Measurements from ENCODE around the gene SMIM23.

Gene SMIM23

GRCh38 chr5:171755354-171755821, 30.2 kb upstream of the SMIM23 start:
- H3K79me2 ChIP-seq (ENCODE audit: insufficient read depth, low read depth) = no peaks in the 10 kb centered on the region
- no peaks in the 10 kb centered on the region for H4K20me1 ChIP-seq (ENCODE audit: insufficient read depth)
- H3K27ac ChIP-seq = no peak overlapping the region
- H3K27me3 ChIP-seq (ENCODE audit: insufficient read depth, low read depth) = no peaks in the 10 kb centered on the region
- H2AFZ ChIP-seq (ENCODE audit: low read depth) = no peak overlapping the region
- no peak for TF ChIP-seq CTCF (conservative IDR thresholded peaks at IDR 0.05; ENCODE audit: low read depth, low read length)
- no peak overlapping the region for H3K4me2 ChIP-seq
- H3K9ac ChIP-seq = no peak overlapping the region
- H3K36me3 ChIP-seq (ENCODE audit: insufficient read depth) = no peaks in the 10 kb centered on the region
- no peaks in the 10 kb centered on the region for H3K4me1 ChIP-seq (ENCODE audit: low read depth, poor library complexity, severe bottlenecking)
- no peak overlapping the region for H3K4me3 ChIP-seq (IDR thresholded peaks at IDR 0.05; ENCODE audit: insufficient read depth, low read depth, low read length)

GRCh38 chr5:171757853-171758535, 27.6 kb upstream of the SMIM23 start:
- Histone ChIP-seq H3K4me1 (ENCODE audit: low read depth, poor library complexity, severe bottlenecking) (no peaks in the 10 kb centered on the region), H3K4me3 (IDR thresholded peaks at IDR 0.05; ENCODE audit: insufficient read depth, low read depth, low read length) (no peak overlapping the region), H3K27me3 (ENCODE audit: insufficient read depth, low read depth) (no peaks in the 10 kb centered on the region), H3K4me2 (no peak overlapping the region), H3K79me2 (ENCODE audit: insufficient read depth, low read depth) (no peaks in the 10 kb centered on the region), H3K27ac (no peak overlapping the region), H2AFZ (ENCODE audit: low read depth) (no peak overlapping the region), H4K20me1 (ENCODE audit: insufficient read depth) (no peaks in the 10 kb centered on the region), H3K9ac (no peak overlapping the region), H3K36me3 (ENCODE audit: insufficient read depth) (no peaks in the 10 kb centered on the region)
- no peak for TF ChIP-seq CTCF (conservative IDR thresholded peaks at IDR 0.05; ENCODE audit: low read depth, low read length)

- Histone ChIP-seq H3K9ac (no peak overlapping the region), H3K4me2 (no peak overlapping the region), H4K20me1 (ENCODE audit: insufficient read depth) (no peaks in the 10 kb centered on the region), H3K79me2 (ENCODE audit: insufficient read depth, low read depth) (no peaks in the 10 kb centered on the region), H3K4me3 (IDR thresholded peaks at IDR 0.05; ENCODE audit: insufficient read depth, low read depth, low read length) (no peak overlapping the region), H3K27me3 (ENCODE audit: insufficient read depth, low read depth) (no peaks in the 10 kb centered on the region), H3K36me3 (ENCODE audit: insufficient read depth) (no peaks in the 10 kb centered on the region), H2AFZ (ENCODE audit: low read depth) (no peak overlapping the region), H3K4me1 (ENCODE audit: low read depth, poor library complexity, severe bottlenecking) (no peaks in the 10 kb centered on the region), H3K27ac (no peak overlapping the region)
- TF ChIP-seq CTCF (conservative IDR thresholded peaks at IDR 0.05; ENCODE audit: low read depth, low read length) = no peak
Measured at GRCh38 chr5:171759777-171760176, 25.8 kb upstream of the SMIM23 start.

GRCh38 chr5:171762021-171762608, 23.5 kb upstream of the SMIM23 start:
- H3K79me2 ChIP-seq (ENCODE audit: insufficient read depth, low read depth) = no peaks in the 10 kb centered on the region
- no peak for TF ChIP-seq CTCF (conservative IDR thresholded peaks at IDR 0.05; ENCODE audit: low read depth, low read length)
- H3K4me1 ChIP-seq (ENCODE audit: low read depth, poor library complexity, severe bottlenecking) = no peaks in the 10 kb centered on the region
- no peak overlapping the region for H3K9ac ChIP-seq
- H3K27ac ChIP-seq = no peak overlapping the region
- no peaks in the 10 kb centered on the region for H4K20me1 ChIP-seq (ENCODE audit: insufficient read depth)
- no peak overlapping the region for H3K4me3 ChIP-seq (IDR thresholded peaks at IDR 0.05; ENCODE audit: insufficient read depth, low read depth, low read length)
- H3K27me3 ChIP-seq (ENCODE audit: insufficient read depth, low read depth) = no peaks in the 10 kb centered on the region
- H3K36me3 ChIP-seq (ENCODE audit: insufficient read depth) = no peaks in the 10 kb centered on the region
- no peak overlapping the region for H3K4me2 ChIP-seq
- no peak overlapping the region for H2AFZ ChIP-seq (ENCODE audit: low read depth)
